ENCODE measurements around the gene MME.
"Not testable (repeated sequence)": the region's sequence is repeated elsewhere in the genome, so short reads cannot be mapped to it uniquely, and the experiment has no call there.

Gene MME

GRCh38 chr3:155194973-155195957 is 115.1 kb downstream of the MME start:
- no peak for DNase-seq

DNA sequence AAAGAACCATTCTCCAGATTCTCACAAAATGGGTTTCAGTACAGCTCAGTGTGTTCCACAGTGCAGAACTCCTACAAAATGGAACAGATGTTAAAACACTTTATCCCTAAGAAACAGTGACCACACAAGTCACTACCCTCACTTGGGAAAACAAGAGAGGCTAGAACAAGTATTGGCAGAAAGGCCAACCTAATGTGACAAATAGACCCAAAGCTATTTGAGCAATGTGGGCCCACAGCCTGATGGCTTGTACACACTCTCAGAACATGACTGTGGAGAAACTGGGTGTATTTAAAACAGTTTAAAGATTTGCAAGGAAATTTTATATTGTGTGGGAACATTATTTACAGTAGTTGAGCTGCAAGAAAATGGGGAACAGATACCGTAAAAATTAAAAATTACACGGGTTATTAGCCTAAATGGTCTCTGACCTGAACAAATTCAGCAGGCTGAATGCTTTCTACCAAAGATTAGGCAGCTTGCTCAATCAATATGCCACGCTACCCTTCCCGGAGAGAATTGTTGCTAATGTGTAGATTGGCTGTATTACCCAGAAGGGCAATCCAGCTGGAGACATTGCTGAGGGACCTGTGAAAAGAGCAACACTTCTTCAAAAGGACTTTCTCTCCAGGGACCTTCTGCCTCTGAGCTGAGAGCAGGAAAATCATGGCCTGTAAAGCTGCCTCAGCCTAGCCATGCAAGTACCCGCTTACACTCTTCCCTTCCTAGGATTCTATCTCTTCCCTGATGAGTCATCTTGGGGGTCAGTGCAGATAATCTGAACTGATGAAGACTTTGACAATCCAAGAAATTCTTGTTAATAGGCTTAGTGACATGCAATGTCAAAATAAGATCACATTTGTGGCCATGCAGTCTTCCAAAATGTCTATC is 116.3 kb downstream of the MME start:
- no peak for DNase-seq

- no peak for DNase-seq
Observed at GRCh38 chr3:155197786-155198185, 117.7 kb downstream of the MME start.

DNA sequence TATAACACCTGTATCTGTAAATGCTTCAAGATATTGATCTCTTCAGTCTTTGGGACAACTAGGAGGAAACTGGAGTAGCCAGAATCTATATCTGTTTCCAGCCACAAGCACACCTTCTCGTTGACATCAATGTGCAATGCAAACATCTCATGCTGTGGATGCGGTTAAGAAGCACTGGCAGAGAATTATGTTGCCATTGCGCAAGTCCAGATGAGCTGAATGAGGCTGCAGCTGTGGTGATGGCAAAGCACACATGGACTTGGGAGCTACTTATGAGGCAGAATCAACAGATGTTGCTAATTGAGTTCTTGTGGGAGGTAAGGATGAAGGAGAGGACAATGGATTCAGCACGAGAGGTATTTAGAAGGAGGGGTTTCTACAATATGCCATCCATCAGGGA is 122.5 kb downstream of the MME start:
- no peak for DNase-seq

GRCh38 chr3:155204851-155205250 is 124.7 kb downstream of the MME start:
- DNase-seq, result no peak

GRCh38 chr3:155208183-155208800 is 128.2 kb downstream of the MME start:
- DNase-seq, result no peak

DNA sequence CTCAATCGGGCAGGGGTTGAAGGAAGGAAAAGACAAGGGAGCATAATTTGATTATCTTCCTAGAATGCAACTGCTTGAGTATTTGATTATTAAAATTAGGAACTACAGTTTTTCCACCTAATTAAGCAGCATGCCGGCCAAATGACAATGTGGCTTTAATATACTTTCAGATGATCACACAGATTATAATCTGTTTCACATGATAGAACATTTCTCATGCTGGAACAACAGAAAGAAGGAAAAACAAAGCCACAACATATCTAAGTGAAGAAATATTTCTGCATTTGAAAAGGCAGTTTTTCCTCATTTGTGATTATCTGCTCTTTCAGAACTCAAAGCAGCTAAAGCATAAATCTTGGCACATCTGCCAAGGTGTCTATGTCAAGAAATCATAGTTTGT is 130.6 kb downstream of the MME start:
- DNase-seq, result peak; percentile 62

GRCh38 chr3:155211266-155211665 is 131.1 kb downstream of the MME start:
- peak; percentile 41 for DNase-seq

GRCh38 chr3:155211940-155212339 is 131.8 kb downstream of the MME start:
- no peak for DNase-seq

GRCh38 chr3:155216007-155216406 is 135.9 kb downstream of the MME start:
- DNase-seq, result not testable (repeated sequence)

- no peak for DNase-seq
Observed at GRCh38 chr3:155217591-155217990, 137.5 kb downstream of the MME start.

DNA sequence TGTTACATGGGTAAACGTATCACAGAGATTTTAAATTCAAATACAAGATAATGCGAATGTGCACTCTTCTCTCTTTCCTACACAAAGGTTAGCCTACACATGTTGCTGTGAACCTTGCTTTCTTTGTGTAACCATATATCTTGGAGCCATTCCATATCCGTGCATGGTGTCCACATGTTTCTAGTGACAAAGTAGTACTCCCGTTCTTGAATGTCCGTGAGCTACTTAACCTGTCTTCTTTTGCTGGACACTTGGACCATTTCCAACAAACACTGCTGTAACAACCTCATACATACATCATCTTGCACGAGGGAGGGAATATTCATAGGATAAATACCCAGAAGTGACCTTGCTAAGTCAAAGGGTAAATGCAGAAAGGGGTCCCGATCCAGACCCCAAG is 138.3 kb downstream of the MME start:
- no peak for DNase-seq

- no peak for DNase-seq
Observed at GRCh38 chr3:155219106-155219505, 139.0 kb downstream of the MME start.

GRCh38 chr3:155225417-155225816 is 145.3 kb downstream of the MME start:
- DNase-seq, result no peak

- DNase-seq, result no peak
Observed at GRCh38 chr3:155227141-155227540, 147.0 kb downstream of the MME start.

DNA sequence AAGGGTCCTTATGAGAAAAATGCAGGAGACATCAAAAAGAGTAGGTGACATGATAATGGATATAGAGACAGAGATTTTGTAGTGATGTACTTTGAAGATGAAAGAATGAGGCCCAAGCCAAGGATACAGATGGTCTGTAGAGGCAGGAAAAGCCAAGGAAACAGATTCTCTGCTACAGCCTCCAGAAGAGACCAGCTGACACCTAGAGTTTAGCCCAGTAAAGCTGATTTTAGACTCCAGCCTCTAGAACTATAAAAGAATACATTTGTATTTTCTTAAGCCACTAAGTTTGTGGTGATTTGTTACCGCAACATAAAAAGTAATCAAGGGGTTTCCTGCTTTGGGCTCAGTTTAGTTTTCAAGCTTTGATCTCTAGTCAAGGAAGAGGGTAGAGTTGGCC is 148.6 kb downstream of the MME start:
- DNase-seq, result no peak

DNA sequence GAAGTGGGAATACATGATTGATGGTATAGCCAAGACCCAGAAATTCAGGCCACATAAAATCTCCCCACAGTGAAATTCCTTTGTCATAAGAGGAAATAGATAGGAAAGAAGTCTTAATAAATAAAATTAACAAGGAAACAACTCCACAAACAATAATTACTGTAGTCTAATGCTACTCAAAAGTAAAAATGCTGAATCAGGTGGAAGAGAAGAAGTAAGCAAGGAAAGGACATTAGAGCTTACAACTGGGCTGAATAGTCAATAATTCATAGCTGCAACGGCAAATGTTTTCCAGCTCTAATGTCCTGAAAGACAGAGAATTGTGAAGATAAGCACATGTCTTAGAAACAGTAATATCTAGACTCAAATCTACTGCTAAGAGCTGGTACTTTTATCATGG is 149.0 kb downstream of the MME start:
- DNase-seq, result no peak

GRCh38 chr3:155230382-155230781 is 150.3 kb downstream of the MME start:
- DNase-seq, result no peak

DNA sequence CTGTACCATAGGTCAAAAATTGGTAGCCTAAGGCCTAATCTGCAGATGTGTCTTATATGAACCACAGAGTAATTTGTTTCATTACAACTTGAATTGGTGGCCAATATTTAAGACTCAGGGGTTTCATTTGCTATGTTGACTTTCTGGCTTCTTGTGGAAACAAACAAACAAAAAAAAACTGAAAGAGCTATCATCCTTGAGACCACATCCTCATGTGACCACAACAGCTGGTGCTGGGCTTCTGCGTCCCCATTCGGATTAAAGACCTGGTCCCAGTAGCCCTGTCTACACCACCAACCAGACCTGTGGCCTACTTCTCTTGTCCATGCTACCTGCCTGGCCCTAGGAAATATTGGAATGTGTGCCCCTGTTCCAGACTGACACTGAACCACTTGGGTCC is 151.7 kb downstream of the MME start:
- no peak for DNase-seq

DNA sequence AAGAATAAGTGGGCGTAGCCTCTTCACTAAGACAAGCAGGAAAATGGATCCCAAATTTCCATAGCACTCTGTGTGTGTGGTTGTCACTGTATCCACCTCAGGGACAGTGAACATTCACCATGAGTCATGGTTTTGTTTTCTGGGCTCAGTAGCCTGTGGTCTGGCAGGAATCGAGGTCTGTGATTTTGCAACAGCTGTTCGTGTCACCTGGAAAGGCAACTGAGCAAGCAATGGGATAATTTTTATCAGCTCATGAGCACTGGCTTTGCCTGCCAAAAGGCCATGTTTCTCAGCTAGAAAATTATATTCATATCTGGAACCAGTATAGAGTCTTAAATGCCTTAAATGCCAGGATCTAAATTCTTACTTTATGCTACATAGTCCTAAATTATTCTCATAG is 152.5 kb downstream of the MME start:
- no peak for DNase-seq

DNA sequence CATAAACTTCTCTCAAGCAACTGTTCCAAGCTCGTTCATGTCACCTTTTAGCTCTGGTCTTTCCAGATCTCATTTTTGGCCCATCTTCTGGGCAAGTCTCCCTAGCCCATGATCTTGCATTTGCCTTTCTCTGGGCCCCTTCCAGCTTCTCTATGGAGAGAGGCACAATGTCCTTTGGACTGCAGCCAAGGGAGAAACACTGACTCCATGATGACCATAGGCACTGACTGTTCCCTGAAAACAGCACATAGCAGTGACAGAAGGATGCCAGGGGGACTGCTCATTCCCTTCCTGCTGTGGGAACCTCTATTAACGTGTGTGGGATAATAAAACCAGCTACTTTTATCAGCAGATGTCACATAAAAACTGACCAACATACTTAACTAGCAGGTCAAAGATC is 153.1 kb downstream of the MME start:
- no peak for DNase-seq
